Esophagus (tissue), 2 donors: ENCODE results near the gene H3-3A. TPM values are rescaled to one million over a fixed set of nuclear protein-coding genes. Genes with fewer than 3 reads are reported as not detected.

ENCODE experiments used
- H3K27ac ChIP-seq, 2 donors: one replicate each; pipeline ENCODE4 v1.5.1; 2013; ENCODE audit warnings: low read depth in 2 of 2, mild to moderate bottlenecking in 2 of 2, inconsistent platforms in 1 of 2, low read length in 1 of 2, moderate library complexity in 1 of 2
- H3K27me3 ChIP-seq, 2 donors: one replicate each; pipeline ENCODE4 v1.6.1; 2013; ENCODE audit warnings: low read length in 2 of 2, control low read depth in 1 of 2, mild to moderate bottlenecking in 1 of 2; ENCODE audit not compliant: insufficient read depth in 2 of 2, control insufficient read depth in 1 of 2
- H3K36me3 ChIP-seq, 2 donors: one replicate each; pipeline ENCODE4 v1.6.1; 2013; ENCODE audit warnings: low read length in 1 of 2; ENCODE audit not compliant: control insufficient read depth in 2 of 2, insufficient read depth in 2 of 2
- H3K4me1 ChIP-seq, 2 donors: one replicate each; pipeline ENCODE4 v1.6.1; 2013; ENCODE audit warnings: low read length in 1 of 2; ENCODE audit not compliant: control insufficient read depth in 2 of 2, insufficient read depth in 2 of 2
- H3K4me3 ChIP-seq, 2 donors: one replicate each; pipeline ENCODE4 v1.5.1; 2013; ENCODE audit warnings: low read length in 2 of 2, mild to moderate bottlenecking in 2 of 2, low read depth in 1 of 2, moderate library complexity in 1 of 2
- H3K9me3 ChIP-seq, 2 donors: one replicate each; pipeline ENCODE4 v1.6.1; 2013; ENCODE audit warnings: mild to moderate bottlenecking in 2 of 2, low read depth in 1 of 2, low read length in 1 of 2, moderate library complexity in 1 of 2; ENCODE audit not compliant: control insufficient read depth in 2 of 2, insufficient read depth in 1 of 2
- WGBS, 2 donors: extraction: QIAGEN DNeasy Blood & Tissue Kit; methylation state at CpG; one replicate each; pipeline ENCODE4 v1.1.7; 2013; 5-methylcytosine and 5-hydroxymethylcytosine counted together
- polyA plus RNA-seq, 2 donors: library from polyadenylated mRNA; stranded (reverse); fragments of 200-250 nt; gene quantifications; one replicate each; pipeline ENCODE4 v1.2.3, GENCODE V29; 2013
- donor health status: healthy with polysubstance abuse.
- donor health status: Bipolar disorder and iron deficiency.

H3-3A gene
- polyA plus RNA-seq, 2 donors, result 679 to 1,046 TPM

DNA sequence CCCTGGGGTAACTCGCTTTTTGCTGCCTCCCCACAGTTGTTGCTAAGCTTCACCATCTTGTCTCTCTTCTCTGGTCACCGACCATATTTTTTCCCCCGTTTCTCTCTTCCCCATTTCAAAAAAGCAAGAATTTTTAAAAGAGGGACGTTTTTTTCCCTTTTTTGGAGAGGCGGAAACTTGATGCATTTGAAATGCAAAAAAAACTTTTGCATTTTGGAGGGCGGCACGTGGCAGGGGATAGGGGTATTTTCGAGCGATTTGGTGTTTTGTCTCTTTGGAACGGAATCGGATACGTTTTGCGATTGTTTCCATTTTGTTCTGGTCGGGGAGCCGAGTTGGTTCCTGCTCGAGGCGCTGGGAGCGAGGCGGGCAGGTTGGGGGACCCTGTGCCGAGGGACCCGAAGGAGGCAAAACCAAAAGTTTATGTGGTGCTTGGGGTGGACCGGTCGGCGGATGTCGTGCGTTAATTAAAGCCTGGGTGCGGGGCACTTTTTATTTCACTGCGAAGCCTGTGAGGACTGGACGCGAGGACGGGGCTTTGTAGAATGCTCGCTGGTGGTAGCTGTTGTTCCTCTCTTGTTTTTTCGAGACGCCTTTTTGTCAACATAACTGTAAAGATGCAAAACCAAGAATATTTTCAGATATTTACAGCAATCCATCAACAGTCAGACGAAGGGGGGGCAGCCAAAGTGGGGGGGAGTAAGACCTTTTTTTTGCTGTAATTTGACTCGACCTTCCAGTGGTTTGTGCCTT, 884 bp downstream of the H3-3A start:
- 0% methylated on average over 36 of the region's 36 CpGs for WGBS, 2 donors
- Histone ChIP-seq H3K4me3 (peak overlapping the region; percentile 94 to 99), H3K36me3 (peaks cover 0 to 5% of the 10 kb centered on the region in 2 donors), H3K27ac (peak overlapping the region; percentile 99), H3K27me3 (no peaks in the 10 kb centered on the region), H3K9me3 (no peaks in the 10 kb centered on the region), H3K4me1 (peaks cover 0 to 2% of the 10 kb centered on the region in 2 donors)

GRCh38 chr1:226063977-226064815, 1.7 kb downstream of the H3-3A start:
- WGBS, 2 donors, result 0 to 1% methylated on average over 17 of the region's 17 CpGs
- Histone ChIP-seq H3K27ac (peak overlapping the region; percentile 99), H3K4me3 (peak overlapping the region; percentile 94 to 99), H3K27me3 (no peaks in the 10 kb centered on the region), H3K4me1 (peaks cover 0 to 2% of the 10 kb centered on the region in 2 donors), H3K36me3 (peaks cover 0 to 5% of the 10 kb centered on the region in 2 donors), H3K9me3 (no peaks in the 10 kb centered on the region)

DNA sequence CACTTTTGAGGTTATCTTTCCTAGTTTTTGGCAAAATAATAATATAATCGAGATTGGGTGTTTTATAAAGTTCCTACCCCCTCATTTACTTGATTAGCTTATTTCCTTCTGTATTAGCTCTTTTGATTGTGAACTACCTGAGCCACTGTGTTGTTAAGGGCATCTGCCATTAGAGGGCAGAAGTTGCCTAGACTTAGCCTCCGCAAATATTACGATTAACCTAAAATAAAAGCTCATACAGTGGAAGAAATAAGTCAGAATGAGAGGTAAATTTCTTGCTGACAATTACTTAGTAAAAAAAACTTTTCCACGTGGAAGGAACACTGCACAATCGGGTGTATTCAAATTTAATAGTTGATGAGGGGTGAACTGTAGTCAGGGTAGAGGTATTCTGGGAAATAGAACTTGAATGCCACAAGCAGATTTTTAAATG, 2.3 kb downstream of the H3-3A start:
- peaks cover 0 to 2% of the 10 kb centered on the region in 2 donors for H3K4me1 ChIP-seq
- H3K27me3 ChIP-seq, result no peaks in the 10 kb centered on the region
- peak overlapping the region in 1 of 2 donors; percentile 61 for H3K4me3 ChIP-seq
- H3K36me3 ChIP-seq, result peaks cover 0 to 5% of the 10 kb centered on the region in 2 donors
- 1% methylated on average over 5 of the region's 5 CpGs for WGBS, 2 donors
- H3K27ac ChIP-seq, result no peak overlapping the region
- no peaks in the 10 kb centered on the region for H3K9me3 ChIP-seq

DNA sequence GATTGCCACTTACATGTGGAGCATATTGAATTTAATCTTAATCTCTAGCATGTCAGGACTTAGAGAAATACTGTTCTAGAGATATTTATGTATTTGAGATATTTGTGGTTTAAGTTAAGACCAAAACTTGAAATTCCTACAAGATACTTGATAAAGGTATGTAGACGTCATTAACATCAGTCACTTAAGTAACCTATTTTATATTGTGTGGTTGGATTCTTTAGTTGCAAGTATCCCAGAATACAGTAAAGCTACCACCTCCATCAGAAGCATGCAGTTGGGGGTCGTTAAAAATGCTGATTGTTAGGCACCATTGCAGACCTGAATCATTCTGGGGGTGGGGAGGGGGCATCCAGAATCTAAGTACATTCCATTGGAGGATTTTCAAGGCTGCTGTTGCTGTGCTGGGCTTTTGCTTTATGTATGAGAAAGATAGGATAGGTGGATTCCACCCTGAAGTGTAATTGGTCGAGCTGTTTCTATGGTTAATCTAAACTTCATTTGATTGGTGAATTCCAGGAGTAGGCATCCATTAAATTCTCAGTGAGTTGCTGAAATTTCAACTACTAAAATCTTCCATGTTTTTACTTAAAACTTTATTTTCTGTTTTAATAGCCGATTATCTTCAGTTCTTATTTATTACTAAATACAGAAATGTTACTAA, 4.0 kb downstream of the H3-3A start:
- Histone ChIP-seq H3K4me1 (peaks cover 0 to 2% of the 10 kb centered on the region in 2 donors), H3K9me3 (no peaks in the 10 kb centered on the region), H3K36me3 (peaks cover 0 to 5% of the 10 kb centered on the region in 2 donors), H3K4me3 (peak overlapping the region in 1 of 2 donors; percentile 7), H3K27ac (no peak overlapping the region), H3K27me3 (no peaks in the 10 kb centered on the region)
- WGBS, 2 donors, result 36 to 38% methylated on average over 4 of the region's 4 CpGs

DNA sequence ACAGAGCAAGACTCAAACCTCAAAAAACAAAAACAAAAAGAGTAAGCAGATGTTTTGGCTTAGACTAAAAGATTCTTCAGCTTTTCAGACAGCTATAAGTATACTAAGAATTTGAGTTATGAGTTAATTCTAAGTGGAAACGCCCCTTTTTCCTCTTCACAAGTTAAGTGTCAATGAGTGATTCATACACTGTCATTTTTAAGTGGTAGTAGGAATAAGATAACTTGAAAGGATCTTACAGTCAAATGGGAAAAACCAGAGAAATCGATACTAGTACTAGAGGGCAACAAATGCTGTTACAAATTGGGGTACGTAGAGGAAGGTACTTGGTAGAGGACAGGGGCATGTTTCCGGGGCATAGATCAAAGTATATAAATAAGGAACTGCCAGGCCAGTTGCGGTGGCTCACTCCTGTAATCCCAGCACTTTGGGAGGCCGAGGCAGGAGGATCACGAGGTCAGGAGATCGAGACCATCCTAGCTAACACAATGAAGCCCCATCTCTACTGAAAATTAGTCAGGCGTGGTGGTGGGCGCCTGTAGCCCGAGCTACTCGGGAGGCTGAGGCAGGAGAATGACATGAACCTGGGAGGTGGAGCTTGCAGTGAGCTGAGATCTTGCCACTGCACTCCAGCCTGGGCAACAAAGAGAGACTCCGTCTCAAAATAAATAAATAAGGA, 7.4 kb downstream of the H3-3A start:
- H3K4me1 ChIP-seq, result peaks cover 0 to 2% of the 10 kb centered on the region in 2 donors

GRCh38 chr1:226072347-226072746, 9.8 kb downstream of the H3-3A start:
- Histone ChIP-seq H3K36me3 (peaks cover 0 to 3% of the 10 kb centered on the region in 2 donors), H3K9me3 (no peaks in the 10 kb centered on the region), H3K27me3 (no peaks in the 10 kb centered on the region), H3K4me3 (no peak overlapping the region), H3K27ac (no peak overlapping the region), H3K4me1 (no peaks in the 10 kb centered on the region)
- 68 to 69% methylated on average over 4 of the region's 4 CpGs for WGBS, 2 donors

More for the DNA sequence above, 7.4 kb downstream of the H3-3A start:
- Histone ChIP-seq H3K27me3 (no peaks in the 10 kb centered on the region), H3K4me3 (no peak overlapping the region), H3K9me3 (no peaks in the 10 kb centered on the region), H3K36me3 (peaks cover 0 to 5% of the 10 kb centered on the region in 2 donors), H3K27ac (no peak overlapping the region)
- 82 to 90% methylated on average over 13 of the region's 13 CpGs for WGBS, 2 donors

DNA sequence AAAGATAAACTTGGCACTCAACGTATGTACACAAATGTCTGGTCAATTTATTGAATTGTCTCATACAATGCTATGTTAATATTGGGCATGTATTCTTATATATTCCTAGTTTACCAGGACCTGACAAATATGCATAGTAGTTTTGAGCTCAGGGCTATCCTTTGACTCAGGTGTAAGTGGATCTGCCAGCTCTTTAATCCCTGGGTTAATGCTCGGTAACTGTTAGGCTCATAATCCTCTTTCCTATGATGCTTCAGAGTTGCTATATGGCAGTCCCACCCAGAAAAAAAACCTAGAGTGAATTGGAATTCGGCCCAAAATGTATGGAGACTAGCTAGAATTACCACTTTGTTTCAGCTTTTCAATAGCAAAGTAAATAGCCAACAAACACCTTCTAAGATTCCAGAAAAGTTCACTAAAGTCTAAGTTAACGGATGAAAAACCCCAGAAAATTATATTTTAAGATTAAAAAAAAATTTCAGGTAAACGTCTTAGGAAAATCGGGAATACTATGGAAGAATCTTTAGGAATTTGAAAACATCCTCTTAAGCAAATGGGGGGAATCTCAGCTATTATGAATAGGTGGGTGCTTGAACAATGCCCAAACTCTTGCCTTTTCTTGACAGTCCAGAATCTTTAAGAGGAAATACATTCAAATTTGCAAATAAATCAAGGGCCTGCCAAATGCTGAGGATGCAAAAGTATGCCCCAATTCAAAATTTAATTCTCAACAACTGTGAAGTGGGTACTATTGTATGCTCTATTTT, 10.9 kb downstream of the H3-3A start:
- H3K27me3 ChIP-seq, result no peaks in the 10 kb centered on the region
- H3K4me1 ChIP-seq, result no peaks in the 10 kb centered on the region
- no peak overlapping the region for H3K4me3 ChIP-seq
- no peak overlapping the region for H3K27ac ChIP-seq
- 43 to 47% methylated on average over 6 of the region's 6 CpGs for WGBS, 2 donors
- no peaks in the 10 kb centered on the region for H3K9me3 ChIP-seq
- no peaks in the 10 kb centered on the region for H3K36me3 ChIP-seq

GRCh38 chr1:226074046-226074445, 11.5 kb downstream of the H3-3A start:
- 80 to 88% methylated on average over 4 of the region's 4 CpGs for WGBS, 2 donors
- Histone ChIP-seq H3K36me3 (no peaks in the 10 kb centered on the region), H3K27ac (no peak overlapping the region), H3K4me1 (no peaks in the 10 kb centered on the region), H3K9me3 (no peaks in the 10 kb centered on the region), H3K4me3 (no peak overlapping the region), H3K27me3 (no peaks in the 10 kb centered on the region)
